Endothelial cell of umbilical vein (primary cell): Measurements from ENCODE around the gene URM1. TPM values are rescaled to one million over a fixed set of nuclear protein-coding genes. Genes with fewer than 3 reads are reported as not detected.
"Not testable (repeated sequence)": the region's sequence is repeated elsewhere in the genome, so short reads cannot be mapped to it uniquely, and the experiment has no call there.

Experiments
- BruUV-seq: library from RNA; stranded (reverse); fragments of 400-500 nt; replicated peaks from 2 replicates; lab custom pipeline; 2021; lab: Mats Ljungman, UMichigan
- CTCF ChIA-PET: fragments of 300-600, 350-600 bp; sonication (Branson Sonifier 250); formaldehyde crosslinking; loops from one replicate; lab custom pipeline; 2021; ENCODE audit warnings: antibody characterized with exemption, inconsistent platforms; lab: Charles Lee
- POLR2A ChIA-PET: fragments of 300-600, 350-600 bp; sonication (Branson Sonifier 250); formaldehyde crosslinking; loops from one replicate; lab custom pipeline; 2021; ENCODE audit warnings: antibody characterized with exemption, inconsistent platforms; lab: Charles Lee
- DNase-seq: peaks from one replicate; pipeline ENCODE4 v3.0.0-alpha.2; 2011; ENCODE audit warnings: low read depth, low spot score
- FAIRE-seq: peaks from 2 replicates; lab custom pipeline; 2011; peaks lifted over from hg19 to GRCh38; lab: Jason Lieb, UNC
- H2AFZ ChIP-seq: 2 replicates; pipeline ENCODE4 v1.6.0; 2012; ENCODE audit warnings: low read depth, low read length, control low read depth, inconsistent platforms
- H3K27ac ChIP-seq: 2 replicates; pipeline ENCODE4 v1.5.1; 2011; ENCODE audit warnings: low read depth, mild to moderate bottlenecking, control low read depth, low read length, moderate library complexity; ENCODE audit not compliant: insufficient read depth
- H3K27me3 ChIP-seq, 2 experiments: 2 replicates each; pipeline versions ENCODE4 v1.6.0 to v1.6.1; 2011; ENCODE audit warnings: low read length in 2 of 2, mixed read lengths in 1 of 2; ENCODE audit not compliant: control insufficient read depth in 2 of 2, insufficient read depth in 2 of 2
- H3K36me3 ChIP-seq, 2 experiments: 2 replicates in 1 of 2; 3 replicates in 1 of 2; pipeline ENCODE4 v1.5.1; 2011; ENCODE audit warnings: low read length in 2 of 2, mild to moderate bottlenecking in 1 of 2, moderate library complexity in 1 of 2; ENCODE audit not compliant: control insufficient read depth in 2 of 2, insufficient read depth in 2 of 2; ENCODE audit errors: extremely low read depth in 1 of 2
- H3K4me1 ChIP-seq: 3 replicates; pipeline ENCODE4 v1.5.1; 2011; ENCODE audit warnings: mild to moderate bottlenecking, low read length; ENCODE audit not compliant: control insufficient read depth, insufficient read depth; ENCODE audit errors: extremely low read depth
- H3K4me2 ChIP-seq: 2 replicates; pipeline ENCODE4 v1.6.1; 2011; ENCODE audit warnings: low read length, control low read depth, mixed read lengths; ENCODE audit not compliant: insufficient read depth
- H3K4me3 ChIP-seq, 3 experiments: fragments of 200-600 bp in 1 of 3; sonication (generic), shearing (Covaris generic) in 1 of 3; replicated peaks in 1 of 3; 2 replicates each; pipeline ENCODE4 v1.5.1; 2011 to 2016; ENCODE audit warnings: control low read depth in 3 of 3, low read length in 3 of 3, mild to moderate bottlenecking in 2 of 3, inconsistent platforms in 1 of 3, low read depth in 1 of 3, moderate library complexity in 1 of 3; ENCODE audit not compliant: insufficient read depth in 1 of 3
- H3K79me2 ChIP-seq: 2 replicates; pipeline ENCODE4 v1.6.0; 2012; ENCODE audit warnings: low read length, inconsistent platforms; ENCODE audit not compliant: control insufficient read depth, insufficient read depth
- H3K9ac ChIP-seq: replicated peaks from 2 replicates; pipeline ENCODE3; 2011; ENCODE audit warnings: low read length, control low read depth; ENCODE audit not compliant: insufficient read depth; ENCODE audit errors: extremely low read depth
- H3K9me1 ChIP-seq: replicated peaks from 3 replicates; pipeline ENCODE4 v1.6.0; 2011; ENCODE audit warnings: mild to moderate bottlenecking, low read length; ENCODE audit not compliant: control insufficient read depth, insufficient read depth; ENCODE audit errors: extremely low read depth
- H3K9me3 ChIP-seq: replicated peaks from 2 replicates; pipeline ENCODE4 v1.5.1; 2012; ENCODE audit warnings: low read length, inconsistent platforms; ENCODE audit not compliant: control insufficient read depth, insufficient read depth
- H4K20me1 ChIP-seq: replicated peaks from 2 replicates; pipeline ENCODE3; 2011; ENCODE audit warnings: mild to moderate bottlenecking, low read length; ENCODE audit not compliant: control insufficient read depth, insufficient read depth; ENCODE audit errors: extremely low read depth
- EZH2 ChIP-seq: IDR thresholded peaks from 2 replicates; pipeline ENCODE4 v1.6.1; 2012; ENCODE audit warnings: borderline replicate concordance, low read depth, mild to moderate bottlenecking, moderate library complexity, low read length, inconsistent platforms; ENCODE audit not compliant: severe bottlenecking
- FOS ChIP-seq: IDR thresholded peaks from 2 replicates; pipeline ENCODE4 v1.6.1; 2011; ENCODE audit warnings: mild to moderate bottlenecking, low read length, moderate library complexity, borderline replicate concordance; ENCODE audit not compliant: insufficient read depth
- GATA2 ChIP-seq: IDR thresholded peaks from 2 replicates; pipeline ENCODE4 v1.7.0; 2011; ENCODE audit warnings: low read depth, mild to moderate bottlenecking, moderate library complexity, mixed read lengths, low read length; ENCODE audit not compliant: insufficient read length, insufficient read depth
- JUN ChIP-seq: IDR thresholded peaks from 2 replicates; pipeline ENCODE4 v1.6.1; 2011; ENCODE audit warnings: borderline replicate concordance, low read depth; ENCODE audit not compliant: insufficient read length, insufficient read depth
- MYC ChIP-seq: IDR thresholded peaks from one replicate; pipeline ENCODE4 v1.6.1; 2011; ENCODE audit warnings: mild to moderate bottlenecking, low read depth, low read length
- POLR2A ChIP-seq: IDR thresholded peaks from 2 replicates; pipeline ENCODE4 v1.6.1; 2012; ENCODE audit warnings: low read depth, mild to moderate bottlenecking, control low read depth, low read length
- POLR2AphosphoS5 ChIP-seq: IDR thresholded peaks from 2 replicates; pipeline ENCODE4 v1.6.1; 2012; ENCODE audit warnings: low read depth, mild to moderate bottlenecking, control low read depth, low read length, moderate library complexity; ENCODE audit not compliant: insufficient read depth
- dilution Hi-C: fragments of 300-500 bp; cut with MboI; formaldehyde crosslinking; loops from one replicate; pipeline ENCODE4 v1.15.0; 2019; ENCODE audit warnings: low sequenced_read_pairs; ENCODE audit not compliant: extremely low pct_ligation_motif_present
- intact Hi-C: fragments of 100-400 bp; cut with micrococcal nuclease; formaldehyde crosslinking; loops from one replicate; pipeline ENCODE4 v1.10.0; 2022
- polyA plus RNA-seq, 4 experiments: library from polyadenylated mRNA; depleted of rRNA in 3 of 4; stranded (reverse) in 3 of 4; unstranded in 1 of 4; fragments of >200 nt; gene quantifications; 2 replicates each; pipeline versions ENCODE4 v1.2.1 to v1.2.3, GENCODE V29; 2011 to 2012; ENCODE audit warnings: missing spikeins in 1 of 4
- total RNA-seq: library from RNA; stranded (reverse); gene quantifications from 2 replicates; pipeline ENCODE4 v1.2.3, GENCODE V29; 2021
- TF ChIP-seq, protein P1 (sequence below): IDR thresholded peaks from 2 replicates; pipeline ENCODE4 v1.6.1; 2011; ENCODE audit not compliant: insufficient read depth, insufficient read length

The URM1 gene
- total and polyA plus RNA-seq, 2 donors (not counting 3 experiments of a cell fraction or from before 2014, with no cell fraction given): 86.5 to 100 TPM

GRCh38 chr9:128422783-128423150 lies 51.6 kb downstream of the URM1 start:
- CTCF ChIA-PET: interaction anchor here (1.0 to 4.2 kb wide), 2 partner anchors 16 to 19 kb away, joined by 3 to 45 read pairs; no protein-coding TSS in a partner anchor
- Histone ChIP-seq H2AFZ (no peak overlapping the region), H3K27ac (no peak overlapping the region), H4K20me1 (no peaks in the 10 kb centered on the region), H3K4me2 (no peak overlapping the region), H3K9ac (no peak overlapping the region), H3K9me1 (no peaks in the 10 kb centered on the region), H3K27me3 (peaks cover 0 to 3% of the 10 kb centered on the region in 2 experiments), H3K79me2 (no peaks in the 10 kb centered on the region), H3K4me1 (peaks cover 13% of the 10 kb centered on the region), H3K36me3 (no peaks in the 10 kb centered on the region), H3K4me3 (no peak overlapping the region), H3K9me3 (no peaks in the 10 kb centered on the region)
- FAIRE-seq (no peak), DNase-seq (no peak)
- TF ChIP-seq EZH2 (no peak), JUN (no peak), FOS (no peak), POLR2A (no peak), MYC (no peak), POLR2AphosphoS5 (no peak), GATA2 (no peak)
- TF ChIP-seq, protein P1, sequence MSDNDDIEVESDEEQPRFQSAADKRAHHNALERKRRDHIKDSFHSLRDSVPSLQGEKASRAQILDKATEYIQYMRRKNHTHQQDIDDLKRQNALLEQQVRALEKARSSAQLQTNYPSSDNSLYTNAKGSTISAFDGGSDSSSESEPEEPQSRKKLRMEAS: no peak
- no TSS peak for BruUV-seq
- intact Hi-C loops: no loop called here
- POLR2A ChIA-PET: no interaction called here
- dilution Hi-C loops: no loop called here

GRCh38 chr9:128423356-128423755 lies 52.2 kb downstream of the URM1 start:
- H3K4me2 ChIP-seq, H3K27ac ChIP-seq, dilution Hi-C loops, H4K20me1 ChIP-seq, POLR2A ChIA-PET, H3K9ac ChIP-seq, H3K9me3 ChIP-seq, BruUV-seq, DNase-seq, intact Hi-C loops, H3K79me2 ChIP-seq, H3K27me3 ChIP-seq, FAIRE-seq, H3K9me1 ChIP-seq, H3K36me3 ChIP-seq, H3K4me3 ChIP-seq, H2AFZ ChIP-seq: not testable (repeated sequence)
- CTCF ChIA-PET: interaction anchor here (1.0 to 1.5 kb wide), 2 partner anchors 15 to 19 kb away, joined by 3 to 5 read pairs; no protein-coding TSS in a partner anchor
- H3K4me1 ChIP-seq: peaks cover 14% of the 10 kb centered on the region
